ENCODE measurements around the gene SPAG8.

Gene SPAG8

DNA sequence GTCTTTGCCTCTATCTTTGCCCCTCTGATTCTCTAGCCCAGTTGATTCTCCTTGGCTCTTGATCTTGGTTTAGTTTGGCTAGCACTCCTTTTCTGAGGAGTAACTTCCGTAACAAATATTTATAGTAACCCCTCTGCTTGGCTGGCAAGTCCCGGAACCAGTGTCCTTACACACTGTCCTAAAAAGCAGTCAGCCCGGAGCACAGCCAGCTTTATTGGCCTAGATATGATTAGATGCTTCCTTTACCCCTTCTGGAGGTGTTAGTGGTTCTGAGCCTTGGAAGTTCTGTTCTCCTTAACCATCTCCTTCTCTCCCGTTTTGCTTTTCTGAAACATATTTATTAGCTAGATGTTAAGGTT lies 41.0 kb downstream of the SPAG8 start:
- DNase-seq = no peak

DNA sequence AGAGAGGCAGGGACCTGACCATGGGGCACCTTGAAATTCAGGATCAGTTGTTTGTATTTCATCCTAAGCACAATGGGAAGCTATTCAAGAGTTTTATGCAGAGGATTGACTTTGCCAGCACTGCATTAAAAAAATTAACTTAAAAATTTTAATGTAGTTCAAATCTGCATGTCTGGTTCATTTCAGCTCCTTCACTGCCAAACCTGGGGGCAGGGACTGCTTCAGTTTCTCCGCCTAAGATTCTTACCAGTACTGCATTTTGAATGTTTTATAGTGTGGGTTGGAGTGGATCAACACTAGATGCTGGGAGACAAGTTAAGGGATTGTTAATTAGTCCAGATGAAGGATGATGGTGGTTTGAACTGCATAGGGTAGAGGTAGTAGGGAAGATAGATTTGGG lies 42.3 kb downstream of the SPAG8 start:
- DNase-seq = no peak

DNA sequence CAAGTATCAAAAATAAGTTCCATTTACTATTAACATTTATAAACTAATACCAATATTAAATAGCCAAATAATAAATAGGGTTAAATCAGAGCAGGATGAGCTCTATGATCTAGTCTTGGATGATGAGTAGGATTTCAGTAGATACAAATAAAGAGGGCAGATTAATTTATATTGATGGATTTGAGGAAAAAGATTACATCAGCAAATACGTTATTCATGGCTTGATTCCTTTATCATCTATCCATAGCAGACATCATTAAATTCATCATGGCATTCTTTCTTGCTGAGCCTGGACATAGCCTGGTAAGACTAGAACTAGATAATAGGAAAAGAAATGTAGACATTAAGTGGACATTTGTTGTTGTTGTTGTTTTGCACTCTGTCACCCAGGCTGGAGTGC lies 44.6 kb downstream of the SPAG8 start:
- no peak for DNase-seq

DNA sequence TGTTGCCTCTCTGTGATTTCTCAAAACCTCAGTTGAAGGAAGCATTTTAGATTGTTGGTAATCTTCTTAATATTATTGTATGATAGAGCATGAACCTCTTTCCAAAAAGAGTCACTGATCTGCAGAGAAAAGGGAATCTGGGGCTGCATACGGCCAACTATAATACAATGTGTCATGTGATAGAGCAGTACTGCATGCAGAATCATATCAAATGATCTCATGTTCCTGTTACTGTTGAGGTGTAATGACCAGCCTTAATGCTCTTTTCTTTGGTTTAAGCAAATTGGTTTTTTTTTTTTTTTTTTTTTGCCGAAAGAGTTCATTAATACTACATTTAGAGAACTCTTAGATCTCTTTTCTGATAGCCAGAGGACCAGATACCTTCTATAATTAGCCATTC lies 45.1 kb downstream of the SPAG8 start:
- DNase-seq = no peak

GRCh38 chr9:35763803-35764202 lies 48.3 kb downstream of the SPAG8 start:
- no peak for DNase-seq

DNA sequence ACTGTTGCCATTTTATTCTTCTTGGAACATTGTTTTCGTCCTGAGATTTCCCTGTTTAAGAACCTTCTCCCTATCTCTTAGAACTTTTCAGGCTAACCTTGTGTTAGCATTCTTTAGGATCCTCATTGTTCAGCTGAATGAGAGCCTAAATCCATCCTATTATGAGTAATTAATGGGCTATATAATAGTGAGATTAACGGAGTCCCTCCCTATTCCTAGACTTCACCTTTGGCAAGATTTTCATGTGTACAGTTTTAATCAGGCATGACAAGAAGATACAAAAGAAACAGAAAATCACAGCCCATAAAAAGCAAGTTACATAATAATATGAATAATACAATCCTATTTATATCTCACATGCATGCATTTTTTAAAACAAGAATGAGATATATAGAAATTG lies 48.9 kb downstream of the SPAG8 start:
- no peak for DNase-seq

GRCh38 chr9:35760651-35761050 lies 51.4 kb downstream of the SPAG8 start:
- no peak for DNase-seq

DNA sequence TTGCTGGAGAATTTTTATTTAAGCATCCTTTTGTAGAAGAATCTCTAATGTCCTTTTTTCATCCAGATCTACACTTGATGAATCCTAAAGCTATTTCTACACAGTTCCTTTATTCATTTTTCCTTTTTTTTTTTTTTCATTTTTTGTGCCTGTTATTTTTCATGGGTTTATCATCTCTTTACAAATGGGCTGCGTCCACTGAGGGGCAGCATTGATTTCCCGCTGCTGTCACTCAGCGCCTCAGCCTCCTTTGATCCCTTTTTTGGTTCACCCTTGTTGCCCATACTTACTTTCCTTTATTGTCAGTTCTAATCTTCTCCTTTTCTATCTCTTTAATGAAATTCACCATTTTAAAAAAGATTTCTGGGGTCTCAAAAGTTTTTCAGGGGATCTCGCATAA lies 52.3 kb downstream of the SPAG8 start:
- DNase-seq = no peak
